Small intestine (tissue), 7 donors: ENCODE data around the gene MCM3AP. TPM values are rescaled to one million over a fixed set of nuclear protein-coding genes. Genes with fewer than 3 reads are reported as not detected.

Experiments used
- DNase-seq, 2 donors: peaks; one replicate each; pipeline versions ENCODE4 v3.0.0 to v3.0.0-alpha.2; 2013
- FAIRE-seq: peaks from 2 replicates; lab custom pipeline; 2012; peaks lifted over from hg19 to GRCh38; lab: Jason Lieb, UNC
- H3K27ac ChIP-seq, 3 donors: one replicate each; pipeline ENCODE4 v1.5.1; 2013; ENCODE audit warnings: low read length in 2 of 3, mild to moderate bottlenecking in 2 of 3, control low read depth in 1 of 3, inconsistent platforms in 1 of 3, low read depth in 1 of 3, moderate library complexity in 1 of 3
- H3K27me3 ChIP-seq, 3 donors: one replicate each; pipeline ENCODE4 v1.6.1; 2013; ENCODE audit warnings: low read length in 3 of 3, inconsistent platforms in 1 of 3; ENCODE audit not compliant: control insufficient read depth in 3 of 3, insufficient read depth in 3 of 3
- H3K36me3 ChIP-seq, 3 donors: one replicate each; pipeline ENCODE4 v1.6.1; 2013; ENCODE audit warnings: low read length in 3 of 3, inconsistent platforms in 1 of 3, low read depth in 1 of 3, mild to moderate bottlenecking in 1 of 3, moderate library complexity in 1 of 3; ENCODE audit not compliant: control insufficient read depth in 3 of 3, insufficient read depth in 2 of 3
- H3K4me1 ChIP-seq, 3 donors: one replicate each; pipeline ENCODE4 v1.6.1; 2013; ENCODE audit warnings: low read length in 2 of 3, inconsistent platforms in 1 of 3, low read depth in 1 of 3, mild to moderate bottlenecking in 1 of 3, moderate library complexity in 1 of 3; ENCODE audit not compliant: control insufficient read depth in 3 of 3, insufficient read depth in 2 of 3
- H3K4me3 ChIP-seq, 3 donors: one replicate each; pipeline ENCODE4 v1.5.1; 2013; ENCODE audit warnings: low read length in 3 of 3, control low read depth in 1 of 3, inconsistent platforms in 1 of 3, low read depth in 1 of 3, mild to moderate bottlenecking in 1 of 3, moderate library complexity in 1 of 3
- H3K9me3 ChIP-seq, 2 donors: one replicate each; pipeline ENCODE4 v1.6.1; 2013; ENCODE audit warnings: low read depth in 1 of 2, low read length in 1 of 2; ENCODE audit not compliant: control insufficient read depth in 2 of 2, insufficient read depth in 1 of 2
- WGBS, 3 donors: extraction: QIAGEN DNeasy Blood & Tissue Kit; methylation state at CpG; one replicate each; pipeline ENCODE4 v1.1.7; 2013; 5-methylcytosine and 5-hydroxymethylcytosine counted together
- polyA plus RNA-seq, 4 donors: library from polyadenylated mRNA; stranded (reverse) in 3 of 4; unstranded in 1 of 4; fragments of 200-250 nt in 3 of 4; fragments of 120-200 nt in 1 of 4; gene quantifications; one replicate each; pipeline versions ENCODE4 v1.2.1 to v1.2.3, GENCODE V29; 2013
- donor health status: healthy with polysubstance abuse.
- donor health status: control.
- donor health status: control.
- donor health status: Bipolar disorder and iron deficiency.
- donor health status: healthy.

MCM3AP gene
- polyA plus RNA-seq, 4 donors = 38.3 to 75.4 (median 42.6) TPM

DNA sequence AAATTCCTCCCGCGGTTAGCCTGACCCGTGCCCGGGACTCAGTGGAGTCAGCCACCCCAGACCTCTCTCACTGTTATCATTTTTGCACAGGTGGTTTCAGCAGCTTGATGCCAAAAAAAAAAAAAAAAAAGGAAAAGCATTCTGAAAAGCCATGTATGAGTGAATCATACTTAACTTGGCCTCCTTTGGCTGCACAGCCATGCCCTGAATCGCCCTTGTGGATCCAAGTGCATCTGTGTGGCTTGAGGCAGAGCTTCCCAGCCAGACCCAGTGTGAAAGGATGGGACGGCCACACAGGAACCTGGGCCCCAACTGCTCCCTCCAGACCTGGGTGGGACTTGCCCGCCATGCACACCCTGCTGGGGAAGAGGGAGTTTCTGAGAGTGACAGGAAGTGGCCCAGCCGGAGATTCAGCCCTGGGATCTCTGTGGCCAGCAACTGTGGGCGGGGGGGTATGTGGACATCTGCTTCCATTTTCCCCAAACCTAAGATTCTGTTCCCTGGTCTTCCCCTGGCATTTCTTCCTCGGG, 9.3 kb upstream of the MCM3AP start:
- H3K4me3 ChIP-seq = no peak overlapping the region
- no peak for DNase-seq
- peaks cover 3 to 20% (median 4%) of the 10 kb centered on the region in 3 donors for H3K36me3 ChIP-seq
- H3K9me3 ChIP-seq = peaks cover 0 to 8% of the 10 kb centered on the region in 2 donors
- WGBS, 3 donors = 60 to 72% (median 63%) methylated on average over 10 of the region's 10 CpGs
- no peak overlapping the region for H3K27ac ChIP-seq
- FAIRE-seq = no peak
- H3K4me1 ChIP-seq = peaks cover 0 to 6% (median 0%) of the 10 kb centered on the region in 3 donors
- H3K27me3 ChIP-seq = peaks cover 0 to 12% (median 0%) of the 10 kb centered on the region in 3 donors

- Histone ChIP-seq H3K27me3 (peaks cover 0 to 2% (median 0%) of the 10 kb centered on the region in 3 donors), H3K27ac (no peak overlapping the region), H3K9me3 (peaks cover 0 to 8% of the 10 kb centered on the region in 2 donors), H3K4me3 (no peak overlapping the region), H3K4me1 (peaks cover 0 to 5% (median 0%) of the 10 kb centered on the region in 3 donors), H3K36me3 (peaks cover 3 to 13% (median 4%) of the 10 kb centered on the region in 3 donors)
- DNase-seq = no peak
- FAIRE-seq = no peak
- 96 to 100% (median 96%) methylated on average over 2 of the region's 2 CpGs for WGBS, 3 donors
Observed at GRCh38 chr21:46291561-46291960, 6.2 kb upstream of the MCM3AP start.

- Histone ChIP-seq H3K4me1 (peaks cover 0 to 11% (median 4%) of the 10 kb centered on the region in 3 donors), H3K27me3 (no peaks in the 10 kb centered on the region), H3K9me3 (peaks cover 0 to 8% of the 10 kb centered on the region in 2 donors), H3K36me3 (peaks cover 4 to 13% (median 4%) of the 10 kb centered on the region in 3 donors), H3K4me3 (no peak overlapping the region), H3K27ac (no peak overlapping the region)
- DNase-seq (no peak), FAIRE-seq (no peak)
- WGBS, 3 donors = 63 to 79% (median 70%) methylated on average over 6 of the region's 6 CpGs
Observed at GRCh38 chr21:46289655-46290179, 4.3 kb upstream of the MCM3AP start.

- H3K4me1 ChIP-seq = peaks cover 6 to 17% (median 12%) of the 10 kb centered on the region in 3 donors
- no peak for DNase-seq
- peaks cover 0 to 8% of the 10 kb centered on the region in 2 donors for H3K9me3 ChIP-seq
- H3K4me3 ChIP-seq = no peak overlapping the region
- no peak overlapping the region for H3K27ac ChIP-seq
- no peak for FAIRE-seq
- peaks cover 6 to 22% (median 6%) of the 10 kb centered on the region in 3 donors for H3K36me3 ChIP-seq
- WGBS, 3 donors = 85 to 90% (median 88%) methylated on average over 10 of the region's 10 CpGs
- no peaks in the 10 kb centered on the region for H3K27me3 ChIP-seq
Observed at GRCh38 chr21:46287541-46287940, 2.1 kb upstream of the MCM3AP start.

DNA sequence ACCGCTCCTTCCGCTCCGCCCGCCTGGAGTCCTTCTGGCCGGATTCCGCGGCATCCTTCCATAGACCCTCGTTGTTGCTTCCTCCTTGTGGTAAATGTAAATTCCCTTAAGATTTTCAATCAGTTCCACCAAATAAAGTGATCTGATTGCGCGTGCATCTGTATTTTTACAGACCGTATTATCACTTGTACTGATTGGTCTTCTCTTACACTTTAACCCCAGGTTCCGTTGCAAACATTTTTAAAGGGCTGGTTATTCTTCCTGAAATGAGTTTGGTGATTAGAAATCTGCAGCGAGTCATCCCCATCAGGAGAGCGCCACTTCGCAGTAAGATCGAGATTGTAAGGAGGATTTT, 1.2 kb upstream of the MCM3AP start:
- Histone ChIP-seq H3K9me3 (peaks cover 0 to under 1% of the 10 kb centered on the region in 2 donors), H3K27me3 (no peaks in the 10 kb centered on the region), H3K4me1 (peaks cover 6 to 17% (median 16%) of the 10 kb centered on the region in 3 donors), H3K4me3 (peak overlapping the region; percentile 77 to 81 (median 78)), H3K27ac (peak overlapping the region; percentile 91 to 96 (median 92)), H3K36me3 (peaks cover 2 to 21% (median 2%) of the 10 kb centered on the region in 3 donors)
- DNase-seq (no peak), FAIRE-seq (no peak)
- 0 to 1% (median 1%) methylated on average over 16 of the region's 16 CpGs for WGBS, 3 donors

DNA sequence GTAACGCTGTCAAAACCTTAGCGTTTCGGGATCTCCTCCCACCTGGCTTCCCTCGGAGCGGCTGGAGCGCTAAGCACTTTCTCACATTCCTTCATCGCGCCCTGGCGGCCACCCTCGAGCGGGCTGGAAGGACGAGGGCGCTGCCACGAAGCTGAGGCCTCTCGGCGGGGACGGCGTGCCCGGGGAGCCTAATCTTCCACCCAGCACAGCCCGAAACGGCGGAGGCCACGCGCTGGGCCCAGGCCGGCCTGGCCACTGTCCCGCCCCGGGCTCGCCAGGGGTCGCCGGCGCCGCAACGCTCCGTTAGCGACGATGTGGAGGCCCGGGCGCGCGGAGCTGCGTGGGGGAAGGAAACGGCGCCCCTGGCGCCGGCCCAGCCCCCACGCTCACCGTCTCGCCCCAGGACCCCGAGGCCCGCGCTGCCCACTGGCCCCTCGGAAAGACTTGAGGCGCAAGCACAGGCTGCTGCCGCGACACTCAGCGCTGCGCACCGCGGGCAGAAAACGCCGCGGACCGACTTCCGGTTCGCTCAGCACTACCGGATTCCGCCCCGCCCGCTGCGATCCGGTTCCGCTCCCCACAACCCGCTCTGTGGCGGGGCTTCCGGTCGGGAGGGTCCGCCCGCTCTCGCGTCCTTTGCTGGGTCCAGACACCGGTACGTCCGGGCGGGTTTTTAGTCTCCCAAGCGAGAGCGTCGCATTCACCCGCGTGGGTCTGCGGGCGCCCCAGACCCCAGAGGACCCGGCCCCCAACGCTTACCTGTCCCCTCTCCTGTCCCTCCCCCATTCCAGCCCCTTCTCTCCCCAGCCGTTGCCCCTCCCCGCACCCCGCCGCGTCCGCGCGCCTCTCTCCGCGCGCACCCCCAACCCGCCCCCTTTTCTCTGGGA, 593 bp upstream of the MCM3AP start, which contains the start of gene YBEY:
TSS of gene YBEY (plus strand) at position 582 of the 887 bp plus-strand sequence. CDS start 572 bp downstream, outside the sequence.
- WGBS, 3 donors = 0% methylated on average over 79 to 105 of the region's 105 CpGs
- H3K4me1 ChIP-seq = peaks cover 6 to 17% (median 17%) of the 10 kb centered on the region in 3 donors

DNA sequence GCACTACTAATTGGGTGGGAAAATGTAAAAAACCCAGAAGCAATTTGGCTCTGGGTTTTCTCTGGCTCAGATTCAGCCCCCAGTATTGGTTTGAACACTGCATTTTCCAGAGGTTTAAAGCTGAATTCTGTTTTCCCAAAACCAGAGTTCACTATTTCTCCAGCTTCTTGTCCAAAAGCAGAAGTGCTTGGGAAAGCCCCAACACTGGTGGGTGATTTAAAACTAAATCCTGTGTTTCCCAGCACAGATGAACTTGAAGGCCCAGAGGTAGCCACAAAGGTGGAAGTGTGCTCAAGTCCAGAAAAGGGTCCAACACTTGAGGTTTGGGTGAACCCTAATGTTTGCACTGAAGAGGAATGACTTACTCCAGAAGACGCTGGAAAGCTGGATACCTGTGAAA, 678 bp downstream of the MCM3AP start:
- DNase-seq = no peak
- Histone ChIP-seq H3K4me3 (peak overlapping the region in 1 of 3 donors; percentile 81), H3K36me3 (peaks cover 6 to 32% (median 7%) of the 10 kb centered on the region in 3 donors), H3K27me3 (no peaks in the 10 kb centered on the region), H3K9me3 (no peaks in the 10 kb centered on the region), H3K27ac (no peak overlapping the region), H3K4me1 (peaks cover 6 to 17% (median 17%) of the 10 kb centered on the region in 3 donors)
- WGBS, 3 donors = 75 to 95% (median 80%) methylated on average over 1 of the region's 1 CpG
- no peak for FAIRE-seq

More for the DNA sequence above, 593 bp upstream of the MCM3AP start, which contains the start of gene YBEY:
- Histone ChIP-seq H3K27ac (peak within 1 kb of the TSS; percentile 91 to 96 (median 92)), H3K27me3 (no peaks in the 10 kb centered on the region), H3K36me3 (peaks cover 2 to 20% (median 2%) of the 10 kb centered on the region in 3 donors), H3K9me3 (no peaks in the 10 kb centered on the region), H3K4me3 (peak within 1 kb of the TSS; percentile 77 to 81 (median 78))
- peak; percentile 88 to 97 for DNase-seq
- FAIRE-seq = no peak

GRCh38 chr21:46284077-46284644, 1.2 kb downstream of the MCM3AP start:
- no peak for FAIRE-seq

More at GRCh38 chr21:46284077-46284644, 1.2 kb downstream of the MCM3AP start:
- H3K4me1 ChIP-seq = peaks cover 6 to 17% (median 17%) of the 10 kb centered on the region in 3 donors
- peak overlapping the region in 1 of 3 donors; percentile 47 for H3K27ac ChIP-seq
- H3K9me3 ChIP-seq = no peaks in the 10 kb centered on the region
- 56 to 67% (median 59%) methylated on average over 15 of the region's 15 CpGs for WGBS, 3 donors
- DNase-seq = peak in 1 of 2 donors; percentile 42
- H3K4me3 ChIP-seq = peak overlapping the region in 1 of 3 donors; percentile 8
- peaks cover 10 to 37% (median 12%) of the 10 kb centered on the region in 3 donors for H3K36me3 ChIP-seq
- H3K27me3 ChIP-seq = no peaks in the 10 kb centered on the region
